ENCODE results near the gene DOCK1. TPM values are rescaled to one million over a fixed set of nuclear protein-coding genes. Genes with fewer than 3 reads are reported as not detected.
"Not testable (repeated sequence)": the region's sequence is repeated elsewhere in the genome, so short reads cannot be mapped to it uniquely, and the experiment has no call there.

The DOCK1 gene
- 46.9 TPM for polyA plus RNA-seq (2013, experiment 1 of 2; ENCODE audit: insufficient read length)
- 54.7 TPM for polyA plus RNA-seq (2013, experiment 2 of 2; ENCODE audit: insufficient read length)

DNA sequence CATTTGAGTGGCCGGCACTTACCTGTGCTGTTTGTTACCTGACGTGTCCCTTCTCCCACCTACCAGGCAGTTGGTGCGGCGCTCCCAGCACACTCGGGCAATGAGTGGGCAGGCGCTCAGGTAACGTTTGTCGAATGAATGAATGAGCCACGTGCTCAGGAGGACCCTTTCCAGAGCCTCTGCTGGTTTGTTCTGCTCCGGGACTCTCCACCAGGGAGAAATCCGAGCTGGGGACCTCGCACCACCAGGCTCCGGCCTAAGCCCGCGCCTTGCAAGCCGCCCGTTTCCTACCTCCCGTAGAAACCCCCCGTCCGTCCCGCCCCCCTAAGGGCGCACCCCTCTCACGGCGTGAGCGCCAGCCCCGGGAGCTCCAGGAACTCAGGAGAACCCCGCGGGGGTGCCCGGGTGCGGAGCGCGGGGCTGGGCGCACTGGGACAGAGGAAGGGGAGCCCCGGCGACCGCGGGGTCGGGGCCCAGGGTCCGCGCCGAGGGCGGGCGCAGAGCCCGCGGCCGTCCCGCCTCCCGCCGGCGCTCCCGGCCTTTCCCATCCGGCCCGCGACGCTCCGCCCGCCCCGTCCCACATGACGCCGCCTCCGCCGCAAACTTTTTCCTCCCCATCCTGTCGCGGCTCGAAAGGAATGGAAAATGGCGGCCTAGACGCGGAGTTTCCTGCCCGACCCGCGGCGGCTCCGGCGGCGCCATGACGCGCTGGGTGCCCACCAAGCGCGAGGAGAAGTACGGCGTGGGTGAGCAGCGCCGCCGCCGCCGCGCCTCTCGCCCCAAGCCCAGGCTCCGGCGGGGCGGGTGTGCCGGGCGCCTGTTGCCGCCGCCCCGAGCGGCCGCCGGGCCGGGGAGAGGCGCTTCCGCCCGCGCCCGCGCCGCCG, at the start of gene DOCK1:
DOCK1 (plus strand) TSS at position 611 of the 884 bp plus-strand sequence; CDS start at position 701, 90 bp downstream.
- peak; percentile 85 for DNase-seq

DNA sequence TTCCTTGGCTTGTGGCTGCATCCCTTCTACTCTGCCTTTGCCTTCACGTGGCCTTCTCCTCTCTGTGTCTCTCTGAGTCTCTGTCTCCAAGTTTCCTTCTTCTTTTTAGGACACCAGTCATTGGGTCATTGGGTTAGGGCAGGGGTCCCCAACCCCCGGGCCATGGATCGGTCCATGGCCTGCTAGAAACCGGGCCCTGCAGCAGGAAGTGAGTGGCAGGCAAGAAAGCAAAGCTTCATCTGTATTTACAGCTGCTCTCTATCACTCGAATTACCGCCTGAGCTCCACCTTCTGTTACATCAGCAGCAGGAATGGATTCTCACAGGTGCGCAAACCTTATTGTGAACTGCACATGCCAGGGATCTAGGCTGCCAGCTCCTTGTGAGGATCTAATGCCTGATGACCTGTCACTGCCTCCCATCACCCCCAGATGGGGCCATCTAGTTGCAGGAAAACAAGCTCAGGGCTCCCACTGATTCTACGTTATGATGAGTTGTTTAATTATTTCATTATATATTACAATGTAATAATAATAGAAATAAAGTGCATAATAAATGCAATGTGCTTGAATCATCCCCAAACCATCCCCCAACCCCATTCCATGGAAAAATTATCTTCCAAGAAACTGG, 47.9 kb upstream of the DOCK1 start:
- no peak for DNase-seq

DNA sequence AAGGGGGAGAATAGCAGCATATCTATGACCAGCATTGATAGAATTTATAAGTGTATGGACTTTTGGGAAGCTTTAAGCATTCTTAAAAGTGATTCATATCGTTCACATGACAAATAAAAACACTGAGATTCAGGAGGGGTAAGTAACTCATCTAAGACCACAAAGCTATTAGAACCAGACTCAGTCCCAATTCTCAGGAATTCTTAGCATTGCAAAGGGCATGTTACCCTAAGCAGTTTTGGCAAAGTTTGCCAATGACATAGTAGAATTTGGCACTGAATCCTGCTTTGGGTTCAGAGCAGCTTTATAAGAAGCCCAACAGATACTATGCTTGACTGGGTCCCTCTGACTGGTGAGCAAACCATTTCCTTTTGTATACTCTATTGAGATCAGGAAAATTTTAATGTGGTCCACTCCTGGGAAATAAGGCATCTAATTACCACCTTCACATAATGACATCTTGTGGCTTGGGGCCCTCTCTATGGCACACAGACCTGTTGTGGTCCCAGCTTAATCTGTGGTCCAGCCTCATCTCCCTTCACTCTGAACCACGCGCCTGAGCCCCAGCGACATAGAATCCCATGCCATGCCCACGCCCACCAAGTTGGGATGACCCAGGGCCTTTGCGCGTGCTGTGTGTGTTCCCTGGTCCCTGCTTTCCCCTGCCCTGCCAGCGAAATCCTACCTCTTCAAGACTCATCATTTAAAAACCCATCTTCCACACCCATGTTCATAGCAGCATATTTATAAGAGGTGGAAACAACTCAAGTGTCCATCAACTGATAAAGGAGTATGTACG, 37.5 kb upstream of the DOCK1 start:
- peak; percentile 100 for DNase-seq

DNA sequence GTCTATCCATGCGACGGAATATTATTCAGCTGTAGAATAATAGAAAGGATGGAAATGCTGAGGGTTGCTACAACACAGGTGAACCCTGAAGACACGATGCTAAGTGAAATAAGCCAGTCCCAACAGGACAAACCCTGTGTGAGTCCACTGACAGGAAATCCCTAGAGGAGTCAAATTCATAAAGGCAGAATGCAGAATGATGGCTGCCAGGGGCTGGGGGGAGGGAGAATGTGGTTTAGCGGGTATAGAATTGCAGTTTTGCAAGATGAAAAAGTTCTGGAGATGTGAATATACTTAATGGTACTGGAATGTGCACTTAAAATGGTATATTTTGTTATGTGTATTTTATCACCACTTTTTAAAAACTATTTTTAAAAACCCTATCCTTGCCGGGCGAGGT, 36.9 kb upstream of the DOCK1 start:
- DNase-seq: peak; percentile 78

DNA sequence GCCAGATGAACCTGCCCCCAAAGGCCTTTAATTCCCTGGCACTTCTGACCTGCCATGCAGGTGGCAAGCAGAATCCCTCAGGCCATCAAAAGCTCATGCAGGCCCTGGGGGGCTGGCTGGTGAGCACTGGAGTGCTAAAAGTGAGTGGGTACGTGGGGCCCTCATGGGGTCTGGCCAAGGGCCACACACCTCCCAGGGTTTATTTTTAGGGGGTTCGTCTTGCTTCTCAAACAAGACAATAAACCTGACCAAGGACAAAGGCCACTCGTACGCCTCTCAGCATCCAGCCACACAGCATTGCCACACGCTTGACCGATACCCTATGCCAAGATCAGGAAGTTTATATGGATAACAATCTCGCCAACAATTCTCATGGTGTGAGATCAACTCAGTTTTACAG, 33.1 kb upstream of the DOCK1 start:
- no peak for DNase-seq

- peak; percentile 90 for DNase-seq
Measured at GRCh38 chr10:126872768-126873167, 32.5 kb upstream of the DOCK1 start.

DNA sequence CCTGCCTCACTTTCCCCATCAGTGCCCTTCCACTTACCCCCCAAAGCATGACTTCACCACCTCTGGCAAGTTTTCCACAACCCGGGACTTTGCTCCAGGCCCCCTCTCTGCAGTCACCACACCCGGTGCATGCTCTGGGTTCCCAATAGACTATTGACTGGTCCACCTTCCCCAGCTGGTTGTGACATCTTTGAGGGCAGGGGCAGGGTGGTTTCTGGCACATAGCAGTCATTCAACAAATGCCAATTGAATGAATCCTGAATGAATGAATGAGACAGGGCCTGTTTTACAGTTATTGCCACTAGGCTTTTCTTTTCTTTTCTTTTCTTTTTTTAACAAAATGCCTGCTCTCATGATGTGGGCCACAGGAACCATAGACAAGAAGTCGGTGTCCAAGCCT, 28.8 kb upstream of the DOCK1 start:
- DNase-seq: peak; percentile 38

DNA sequence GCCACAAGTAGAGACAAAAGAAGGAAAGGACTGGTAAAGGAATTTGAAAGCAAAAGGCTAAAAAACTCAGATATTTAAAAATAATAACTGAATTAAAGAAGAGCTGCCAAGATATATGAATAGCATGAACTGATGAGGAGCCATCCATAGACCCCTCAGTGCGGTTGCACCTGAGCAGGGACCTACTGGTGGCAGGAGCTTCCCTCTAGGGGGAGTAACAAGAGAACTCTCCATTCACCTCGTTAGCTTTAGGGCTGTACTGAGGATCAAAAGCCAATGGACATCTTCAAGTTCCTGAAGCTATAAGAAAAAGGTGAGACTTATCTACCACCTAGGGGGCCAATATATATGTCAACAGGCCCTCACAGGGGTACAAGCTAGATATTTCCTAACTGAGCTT, 27.8 kb upstream of the DOCK1 start:
- DNase-seq: no peak

DNA sequence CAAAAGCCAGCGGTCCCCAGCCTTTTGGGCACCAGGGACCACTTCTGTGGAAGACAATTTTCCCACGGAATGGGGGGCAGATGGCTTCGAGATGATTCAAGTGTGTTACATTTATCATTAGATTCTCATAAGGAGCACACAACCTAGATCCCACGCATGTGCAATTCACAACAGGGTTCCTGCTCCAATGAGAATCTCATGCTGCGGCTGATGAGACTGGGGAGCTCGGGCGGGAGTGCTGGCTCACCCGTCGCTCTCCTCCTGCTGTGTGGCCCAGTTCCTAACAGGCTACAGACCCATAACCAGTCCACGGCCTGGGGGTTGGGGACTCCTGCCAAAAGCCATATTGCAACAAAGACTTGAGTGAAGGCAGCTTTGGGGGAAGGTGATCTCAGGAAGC, 26.6 kb upstream of the DOCK1 start:
- DNase-seq: no peak

GRCh38 chr10:126880926-126881325, 24.3 kb upstream of the DOCK1 start:
- no peak for DNase-seq

GRCh38 chr10:126882055-126882454, 23.2 kb upstream of the DOCK1 start:
- DNase-seq: not testable (repeated sequence)

- DNase-seq: not testable (repeated sequence)
Measured at GRCh38 chr10:126888436-126888835, 16.8 kb upstream of the DOCK1 start.

- DNase-seq: no peak
Measured at GRCh38 chr10:126889421-126889820, 15.8 kb upstream of the DOCK1 start.

DNA sequence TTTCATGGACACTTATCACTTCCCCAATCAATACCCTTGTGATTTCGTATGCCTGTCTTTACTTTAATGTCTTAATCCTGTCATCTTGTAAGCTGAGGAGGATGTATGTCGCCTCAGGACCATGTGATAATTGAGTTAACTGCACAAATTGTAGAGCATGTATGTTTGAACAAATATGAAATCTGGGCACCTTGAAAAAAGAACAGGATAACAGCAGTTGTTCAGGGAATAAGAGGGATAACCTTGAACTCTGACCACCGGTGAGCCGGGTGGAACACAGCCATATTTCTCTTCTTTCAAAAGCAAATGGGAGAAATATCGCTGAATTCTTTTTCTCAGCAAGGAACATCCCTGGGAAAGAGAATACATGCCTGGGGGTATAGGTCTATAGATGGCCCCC, 14.4 kb upstream of the DOCK1 start:
- DNase-seq: not testable (repeated sequence)

- DNase-seq: no peak
Measured at GRCh38 chr10:126892226-126893175, 12.7 kb upstream of the DOCK1 start.

DNA sequence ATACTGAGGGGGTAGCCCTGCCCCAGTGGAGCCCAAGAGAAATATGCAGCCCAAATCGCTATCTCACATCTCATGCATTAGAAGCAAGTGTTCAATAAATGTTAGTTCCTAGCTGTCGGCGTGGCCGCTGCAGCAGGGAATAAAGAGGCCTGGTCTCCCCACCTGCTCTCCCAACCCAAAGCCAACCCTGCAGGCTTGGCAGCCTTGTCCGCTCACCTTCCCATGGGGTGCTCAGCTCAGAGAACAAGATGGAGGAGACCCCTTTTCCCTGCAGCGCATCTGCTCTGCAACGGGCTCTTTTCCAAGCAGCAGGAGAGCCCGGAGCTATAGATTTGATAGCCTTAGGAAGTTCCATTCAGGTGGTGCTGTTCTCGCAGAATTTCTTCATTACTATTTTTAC, 12.0 kb upstream of the DOCK1 start:
- DNase-seq: no peak

GRCh38 chr10:126893841-126894240, 11.4 kb upstream of the DOCK1 start:
- no peak for DNase-seq

GRCh38 chr10:126895214-126895781, 9.9 kb upstream of the DOCK1 start:
- no peak for DNase-seq

DNA sequence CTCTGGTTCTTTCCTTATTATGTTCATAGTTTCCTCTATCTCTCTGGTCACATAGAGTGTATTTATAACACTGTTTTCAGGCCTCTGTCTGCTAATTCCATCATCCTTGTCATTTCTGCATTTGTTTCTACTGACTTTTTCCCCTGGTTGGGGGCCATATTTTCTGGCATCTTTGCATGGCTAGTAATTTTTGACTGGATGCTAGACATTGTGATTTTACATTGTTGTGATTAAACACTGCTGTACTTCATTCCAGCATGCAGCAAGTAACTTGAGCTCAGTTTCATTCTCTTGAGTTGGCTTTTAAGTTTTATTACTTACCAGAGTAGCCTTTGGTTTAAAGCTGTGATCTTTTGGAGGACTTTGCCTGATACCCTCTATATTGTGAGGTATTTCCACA, 6.8 kb upstream of the DOCK1 start:
- DNase-seq: no peak

GRCh38 chr10:126899529-126899928, 5.7 kb upstream of the DOCK1 start:
- DNase-seq: not testable (repeated sequence)

- DNase-seq: peak; percentile 93
Measured at GRCh38 chr10:126902157-126902556, 3.1 kb upstream of the DOCK1 start.
